GM18505 (cell line): ENCODE measurements around the gene CASP8AP2.
"Not testable (repeated sequence)": the region's sequence is repeated elsewhere in the genome, so short reads cannot be mapped to it uniquely, and the experiment has no call there.

Experiments used
- ATAC-seq: cut with Tn5 transposase; IDR thresholded peaks from one replicate; pipeline ENCODE4 v1.9.1; 2021; ENCODE audit not compliant: unreplicated experiment
- POLR2A ChIP-seq: IDR thresholded peaks from 4 replicates; pipeline ENCODE4 v1.6.1; 2011; ENCODE audit warnings: borderline replicate concordance; ENCODE audit not compliant: insufficient read depth, insufficient read length; ENCODE audit errors: extremely low read depth

The CASP8AP2 gene

GRCh38 chr6:89799096-89799495 is 30.6 kb upstream of the CASP8AP2 start:
- TF ChIP-seq POLR2A = no peak

GRCh38 chr6:89799756-89800155 is 29.9 kb upstream of the CASP8AP2 start:
- ATAC-seq = no peak
- no peak for TF ChIP-seq POLR2A

More at GRCh38 chr6:89799096-89799495, 30.6 kb upstream of the CASP8AP2 start:
- no peak for ATAC-seq

- no peak for TF ChIP-seq POLR2A
- ATAC-seq = no peak
Observed at GRCh38 chr6:89803271-89803670, 26.4 kb upstream of the CASP8AP2 start.

DNA sequence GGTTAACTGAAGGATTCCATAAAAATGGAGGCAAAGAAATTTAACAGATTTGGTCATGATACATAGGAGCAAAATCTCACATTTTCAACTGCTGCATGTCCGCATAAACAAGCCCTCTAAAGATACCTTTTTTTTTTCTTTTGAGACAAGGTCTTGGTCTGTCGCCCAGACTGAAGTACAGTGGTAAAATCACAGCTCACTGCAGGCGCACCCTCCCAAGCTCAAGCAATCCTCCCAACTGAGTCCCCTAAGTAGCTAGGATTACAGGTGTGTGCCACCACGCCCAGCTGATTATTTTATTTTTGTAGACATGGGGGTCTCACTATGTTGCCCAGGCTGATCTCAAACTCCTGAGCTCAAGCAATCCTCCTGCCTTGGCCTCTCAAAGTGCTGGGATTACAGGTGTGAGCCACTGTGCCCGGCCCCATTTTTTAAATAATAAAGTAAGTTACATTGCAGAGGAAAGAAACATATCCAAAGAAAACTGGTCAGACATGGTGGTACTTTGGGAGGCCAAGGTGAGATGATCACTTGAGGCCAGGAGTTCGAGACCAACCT is 23.8 kb upstream of the CASP8AP2 start:
- no peak for ATAC-seq
- no peak for TF ChIP-seq POLR2A

DNA sequence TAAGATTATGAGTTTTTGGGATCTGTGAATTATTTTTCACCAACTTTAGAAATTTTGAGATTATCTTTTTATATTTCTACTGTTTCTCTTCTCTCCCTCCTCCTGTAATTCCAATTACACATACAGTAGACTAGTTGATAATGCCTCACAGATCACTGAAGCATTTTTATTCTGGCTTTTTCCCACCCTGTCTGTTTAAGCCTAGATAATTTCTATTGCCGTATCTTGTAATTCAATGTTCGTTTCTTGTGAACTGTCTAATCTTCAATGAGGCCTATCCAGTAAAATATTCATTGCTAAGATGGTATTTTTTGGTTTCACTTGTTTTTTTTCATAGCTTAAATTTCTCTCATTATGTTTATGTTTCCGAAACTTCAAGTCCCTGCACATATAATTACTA is 22.1 kb upstream of the CASP8AP2 start:
- ATAC-seq = no peak
- TF ChIP-seq POLR2A = no peak

DNA sequence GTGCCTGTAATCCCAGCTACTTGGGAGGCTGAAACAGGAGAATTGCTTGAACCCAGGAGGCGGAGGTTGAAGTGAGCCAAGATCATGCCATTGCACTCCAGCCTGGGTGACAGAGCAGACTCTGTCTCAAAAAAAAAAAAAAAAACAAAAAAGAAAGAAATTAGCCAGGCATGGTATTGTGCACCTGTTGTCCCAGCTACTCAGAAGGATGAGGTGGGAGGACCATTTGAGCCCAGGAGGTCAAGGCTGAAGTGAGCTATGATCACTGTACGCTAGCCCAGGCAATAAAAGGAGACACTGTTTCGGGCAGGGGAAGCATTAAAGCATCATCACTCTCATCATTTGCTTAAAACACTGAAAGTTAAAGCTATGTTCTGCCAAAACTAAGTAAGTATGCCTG is 16.3 kb upstream of the CASP8AP2 start:
- ATAC-seq = not testable (repeated sequence)

DNA sequence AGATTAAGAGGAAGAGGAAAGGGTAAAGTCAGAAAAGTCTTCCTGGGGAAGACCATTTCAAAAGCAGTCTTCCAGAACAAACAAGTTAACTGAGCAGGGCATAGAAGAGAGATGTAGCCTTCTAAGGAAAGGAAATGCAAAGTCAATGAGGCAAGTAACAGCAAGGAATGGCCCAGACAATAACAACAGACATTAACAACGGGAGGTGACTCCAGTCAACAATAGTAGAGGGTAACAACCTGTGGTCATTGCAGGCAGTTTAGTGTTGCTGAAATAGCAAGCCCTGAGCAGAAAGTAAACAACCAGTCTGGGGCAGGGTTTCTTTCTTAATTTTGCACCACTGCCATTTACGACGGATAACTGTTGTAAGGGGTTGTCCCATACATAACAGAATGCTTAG is 12.2 kb upstream of the CASP8AP2 start:
- TF ChIP-seq POLR2A = no peak
- ATAC-seq = no peak

- peak; percentile 11 for ATAC-seq
- TF ChIP-seq POLR2A = no peak
Observed at GRCh38 chr6:89818977-89819335, 10.7 kb upstream of the CASP8AP2 start.

GRCh38 chr6:89819336-89820130 is 10.1 kb upstream of the CASP8AP2 start, which contains the start of gene MDN1:
Gene MDN1, minus strand, starts transcription at chr6:89819794. Its CDS starts 187 bp downstream, at chr6:89819607.
- ATAC-seq = peak; percentile 97
- TF ChIP-seq POLR2A = peak; percentile 77

DNA sequence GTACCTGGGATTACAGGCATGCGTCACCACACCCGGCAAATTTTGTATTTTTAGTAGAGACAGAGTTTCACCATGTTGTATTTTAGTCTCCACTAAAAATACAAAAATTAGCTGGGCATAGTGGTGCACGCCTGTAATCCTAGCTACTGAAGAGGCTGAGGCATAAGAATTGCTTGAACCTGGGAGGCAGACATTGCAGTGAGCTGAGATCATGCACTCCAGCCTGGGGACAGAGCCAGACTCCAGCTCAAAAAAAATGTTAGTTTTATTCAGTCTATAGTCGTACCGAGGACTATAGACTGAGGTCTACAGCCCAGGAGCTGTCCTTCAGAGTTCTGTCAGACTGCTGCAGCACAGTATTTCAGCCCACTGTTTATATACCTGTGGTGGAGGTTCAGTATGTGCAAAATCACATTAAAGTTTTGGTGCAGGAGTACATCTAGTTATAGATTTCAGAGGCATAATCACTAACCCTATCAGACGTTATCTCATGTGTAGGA is 3.6 kb upstream of the CASP8AP2 start:
- no peak for ATAC-seq
- no peak for TF ChIP-seq POLR2A

- not testable (repeated sequence) for ATAC-seq
Observed at GRCh38 chr6:89828475-89828987, 1.1 kb upstream of the CASP8AP2 start.

GRCh38 chr6:89828988-89829471 is 650 bp upstream of the CASP8AP2 start:
- peak; percentile 34 for ATAC-seq

DNA sequence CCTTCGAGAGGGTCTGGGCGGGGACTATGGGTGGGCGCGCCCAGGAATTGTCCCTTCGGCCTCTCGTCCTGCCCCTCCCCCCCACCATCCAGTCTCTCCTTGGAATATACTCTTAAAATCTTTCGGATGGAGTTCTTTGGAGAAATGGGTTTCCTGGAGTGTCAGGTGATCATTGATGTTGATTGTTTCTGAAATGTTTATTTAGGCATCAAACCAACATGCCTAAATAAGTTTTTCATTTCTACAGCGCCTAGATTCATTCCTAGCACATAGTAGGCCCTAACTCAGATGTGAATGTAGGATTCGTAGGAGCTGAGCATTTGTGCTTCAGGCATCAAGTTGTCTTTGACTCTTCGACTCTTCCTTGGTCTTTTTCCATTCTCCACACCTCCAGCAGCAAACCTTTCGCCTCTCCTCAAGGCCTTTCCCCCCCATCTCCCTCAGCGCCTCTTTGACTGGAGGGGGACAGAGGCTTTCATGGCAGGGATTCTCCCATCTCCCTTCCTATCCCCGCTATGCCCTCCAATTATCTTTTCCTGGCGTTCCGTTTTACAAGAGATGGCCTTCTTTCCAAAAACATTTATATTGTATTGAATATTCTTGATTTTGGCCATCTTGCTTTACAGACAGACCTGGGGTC is 610 bp downstream of the CASP8AP2 start:
- TF ChIP-seq POLR2A = no peak
- ATAC-seq = no peak

More at GRCh38 chr6:89828988-89829471, 650 bp upstream of the CASP8AP2 start:
- TF ChIP-seq POLR2A = no peak
